Measurements from ENCODE around the gene WDFY1.
A peak's percentile ranks its signal among the peaks of the same experiment; 100 is the strongest.

Gene WDFY1

DNA sequence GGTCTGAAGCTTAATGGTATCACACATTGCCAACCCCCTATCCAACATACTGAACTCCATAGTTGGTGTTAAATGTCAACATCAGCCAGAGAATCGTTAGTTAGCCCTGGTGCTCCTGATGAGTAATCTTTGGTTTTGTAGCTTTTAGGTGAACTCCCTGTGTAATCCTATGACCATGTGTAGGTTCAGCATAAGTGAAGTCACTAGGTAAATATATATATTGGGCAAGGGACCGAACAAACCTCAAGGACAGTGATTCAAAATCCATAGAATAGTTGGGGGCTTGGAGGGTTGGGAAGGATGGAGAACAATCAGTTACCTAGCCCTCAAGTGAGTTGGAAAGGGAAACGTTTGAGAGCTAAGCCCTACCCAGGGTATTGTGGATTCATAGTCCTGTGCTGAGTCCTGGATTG lies 91.7 kb downstream of the WDFY1 start:
- DNase-seq, result no peak

- no peak for DNase-seq
Observed at GRCh38 chr2:223852281-223852795, 92.8 kb downstream of the WDFY1 start.

- DNase-seq, result no peak
Observed at GRCh38 chr2:223847410-223847809, 97.7 kb downstream of the WDFY1 start.

DNA sequence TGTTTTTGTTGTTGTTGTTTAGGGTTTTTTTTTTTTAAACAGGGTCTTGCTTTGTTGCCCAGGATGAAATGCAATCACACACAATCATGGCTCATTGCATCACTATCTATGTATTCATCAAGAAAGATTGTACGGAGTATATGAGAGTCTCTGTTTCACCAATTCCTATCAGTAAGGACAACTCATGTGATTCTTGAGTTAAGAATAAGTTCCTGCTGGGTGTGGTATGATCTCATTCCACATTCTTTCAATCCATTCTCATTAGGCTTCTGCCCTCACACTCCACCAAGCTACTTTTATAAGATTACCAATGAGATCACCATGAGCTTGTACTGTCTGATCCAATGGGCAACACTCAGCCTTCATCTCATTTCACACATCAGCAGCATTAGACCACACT lies 98.6 kb downstream of the WDFY1 start:
- DNase-seq, result no peak

GRCh38 chr2:223841436-223842190 lies 103.5 kb downstream of the WDFY1 start:
- DNase-seq, result no peak

- peak; percentile 85 for DNase-seq
Observed at GRCh38 chr2:223837287-223838061, 107.7 kb downstream of the WDFY1 start, which contains the start of gene AP1S3. Gene AP1S3, minus strand, starts transcription at chr2:223837582. Its CDS starts 132 bp downstream, at chr2:223837450.

DNA sequence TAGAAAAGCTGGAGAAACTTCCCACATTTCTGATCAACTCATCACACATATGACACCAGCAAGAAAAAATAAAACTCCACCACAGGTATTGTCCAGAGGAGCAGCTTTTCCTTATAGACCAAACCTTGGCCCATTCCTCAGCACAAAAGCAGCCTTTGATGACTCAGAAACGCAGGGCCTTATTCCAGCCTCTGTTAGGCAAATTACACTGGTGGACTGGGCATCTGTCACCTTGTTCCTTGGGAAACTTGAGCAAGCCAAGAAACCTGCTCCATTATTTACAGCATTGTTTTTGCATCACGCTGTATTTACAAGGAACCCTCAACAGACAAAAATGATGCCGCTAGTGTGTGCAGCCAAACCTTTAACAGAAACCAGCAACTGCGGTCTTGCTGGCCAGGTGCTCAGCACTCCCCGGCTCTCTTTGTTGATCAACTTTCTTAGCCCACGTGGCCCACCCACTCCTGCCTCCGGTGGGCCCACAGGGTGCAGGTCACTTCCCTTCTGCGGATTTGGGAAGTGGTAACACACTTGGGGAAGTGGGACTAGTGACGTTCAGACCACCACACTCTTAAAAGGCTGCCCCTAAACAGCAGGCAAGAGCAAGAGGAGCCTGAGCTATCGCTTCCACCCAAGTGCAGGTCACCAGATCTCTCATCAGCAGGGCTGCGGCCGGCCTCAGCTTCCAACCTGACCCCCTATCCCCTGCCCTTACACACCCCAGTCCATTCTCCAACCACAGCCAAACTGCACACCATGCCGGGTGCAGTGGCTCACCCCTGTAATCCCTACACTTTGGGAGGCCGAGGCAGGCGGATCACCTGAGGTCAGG lies 109.2 kb downstream of the WDFY1 start:
- DNase-seq, result no peak

- no peak for DNase-seq
Observed at GRCh38 chr2:223834431-223834830, 110.7 kb downstream of the WDFY1 start.

GRCh38 chr2:223832241-223832903 lies 112.8 kb downstream of the WDFY1 start:
- DNase-seq, result no peak

GRCh38 chr2:223829128-223829527 lies 116.0 kb downstream of the WDFY1 start:
- DNase-seq, result no peak

DNA sequence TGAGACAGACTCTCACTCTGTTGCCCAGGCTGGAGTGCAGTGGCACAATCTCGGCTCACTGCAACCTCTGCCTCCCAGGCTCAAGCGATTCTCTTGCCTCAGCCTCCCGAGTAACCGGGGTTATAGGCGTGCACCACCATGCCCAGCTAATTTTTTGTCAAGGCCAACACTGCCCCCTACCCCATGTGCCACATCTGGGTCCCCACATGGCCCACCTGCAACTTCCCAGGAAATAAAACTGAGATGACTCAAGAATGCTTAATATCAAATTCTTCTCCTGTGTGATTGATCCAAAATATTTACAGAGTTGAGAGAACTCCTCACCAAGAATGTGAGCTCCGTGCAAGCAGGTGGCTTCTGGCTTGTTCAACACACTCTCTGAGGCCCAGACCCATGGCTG lies 116.8 kb downstream of the WDFY1 start:
- DNase-seq, result no peak

DNA sequence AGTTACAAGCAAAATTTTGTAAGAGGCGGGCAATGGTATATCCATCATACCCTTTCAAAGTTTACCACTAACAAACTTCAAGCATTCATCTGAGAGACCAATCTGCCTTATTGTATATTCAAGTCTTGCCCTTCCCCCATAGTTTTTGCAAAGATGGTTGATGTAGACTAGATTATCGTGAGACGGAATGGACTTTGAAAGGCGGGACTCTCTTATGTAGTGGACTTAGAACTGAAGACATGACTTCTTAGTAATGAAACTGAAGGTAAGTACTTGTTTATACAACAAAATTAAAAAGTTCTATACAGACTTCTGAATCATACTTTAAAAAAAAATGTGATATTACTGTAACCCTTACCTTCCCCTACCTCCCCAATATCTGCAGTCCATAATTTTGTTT lies 118.1 kb downstream of the WDFY1 start:
- DNase-seq, result no peak

Data from COR-L47 (cell line).